Activated T-cell treated with anti-CD3 and anti-CD28 coated beads, Interleukin-2, amount 50 U/mL, for 4 hours (primary cell): Measurements from ENCODE around the gene CASP12. TPM values are rescaled to one million over a fixed set of nuclear protein-coding genes. Genes with fewer than 3 reads are reported as not detected.

Experiments
- ATAC-seq, 2 donors: fragments of 200-7000 bp; cut with Tn5 transposase; one replicate each; pipeline ENCODE4 v1.10.0; 2021
- DNase-seq: peaks from one replicate; pipeline ENCODE4 v3.0.0-alpha.2; 2020
- H3K27me3 Mint-ChIP-seq: one replicate; pipeline ENCODE4 v1.8.0; 2021; ENCODE audit warnings: low read depth, mixed read lengths
- H3K36me3 Mint-ChIP-seq: one replicate; pipeline ENCODE4 v1.8.0; 2022; ENCODE audit warnings: mixed read lengths; ENCODE audit not compliant: insufficient read depth
- H3K4me1 Mint-ChIP-seq: one replicate; pipeline ENCODE4 v1.8.0; 2021; ENCODE audit warnings: low read depth, mixed read lengths
- H3K4me3 Mint-ChIP-seq: one replicate; pipeline ENCODE4 v1.8.0; 2021; ENCODE audit warnings: mild to moderate bottlenecking, moderate library complexity, mixed read lengths
- H3K9me3 Mint-ChIP-seq: one replicate; pipeline ENCODE4 v1.8.0; 2021; ENCODE audit warnings: mixed read lengths
- total RNA-seq, 3 donors: library from RNA; stranded (reverse); gene quantifications; one replicate each; pipeline ENCODE4 v1.2.1, GENCODE V29; 2021

Gene CASP12
- total RNA-seq, 3 donors from 2014 or later, result 0.23 TPM; not detected in 2

DNA sequence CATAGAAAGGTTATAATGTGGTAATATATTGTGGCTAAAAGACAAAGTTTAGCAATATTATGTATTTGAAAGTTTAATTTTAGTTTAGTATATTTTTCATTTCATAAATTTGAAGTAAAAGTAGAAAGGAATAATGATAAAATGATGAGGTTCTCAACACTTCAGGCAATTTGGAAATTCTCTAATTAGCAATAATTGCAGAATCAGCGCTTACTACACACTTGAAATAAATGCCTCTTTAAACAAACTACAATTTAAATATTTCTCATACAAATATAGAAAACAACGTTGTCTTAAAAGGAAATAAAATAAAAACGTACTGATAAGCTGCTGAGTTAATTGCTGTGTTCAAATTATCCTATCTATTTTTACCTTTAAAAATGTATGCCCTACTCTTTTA, 25.9 kb downstream of the CASP12 start:
- no peaks in the 10 kb centered on the region for H3K36me3 Mint-ChIP-seq
- no peak overlapping the region for H3K4me3 Mint-ChIP-seq
- no peaks in the 10 kb centered on the region for H3K9me3 Mint-ChIP-seq
- H3K27me3 Mint-ChIP-seq, result no peaks in the 10 kb centered on the region
- peaks cover 24% of the 10 kb centered on the region for H3K4me1 Mint-ChIP-seq
- DNase-seq, result no peak
- ATAC-seq, result no peak

GRCh38 chr11:104870910-104871309, 27.4 kb downstream of the CASP12 start:
- no peak for ATAC-seq
- Mint-ChIP-seq H3K36me3 (no peaks in the 10 kb centered on the region), H3K9me3 (no peaks in the 10 kb centered on the region)

GRCh38 chr11:104866815-104867214, 31.4 kb downstream of the CASP12 start:
- Mint-ChIP-seq H3K27me3 (no peaks in the 10 kb centered on the region), H3K36me3 (peaks cover 2% of the 10 kb centered on the region), H3K4me1 (no peaks in the 10 kb centered on the region), H3K4me3 (no peak overlapping the region), H3K9me3 (peaks cover 14% of the 10 kb centered on the region)
- ATAC-seq, result no peak
- DNase-seq, result no peak

More at GRCh38 chr11:104870910-104871309, 27.4 kb downstream of the CASP12 start:
- H3K27me3 Mint-ChIP-seq, result no peaks in the 10 kb centered on the region
- DNase-seq, result no peak
- no peak overlapping the region for H3K4me3 Mint-ChIP-seq
- peaks cover 9% of the 10 kb centered on the region for H3K4me1 Mint-ChIP-seq

DNA sequence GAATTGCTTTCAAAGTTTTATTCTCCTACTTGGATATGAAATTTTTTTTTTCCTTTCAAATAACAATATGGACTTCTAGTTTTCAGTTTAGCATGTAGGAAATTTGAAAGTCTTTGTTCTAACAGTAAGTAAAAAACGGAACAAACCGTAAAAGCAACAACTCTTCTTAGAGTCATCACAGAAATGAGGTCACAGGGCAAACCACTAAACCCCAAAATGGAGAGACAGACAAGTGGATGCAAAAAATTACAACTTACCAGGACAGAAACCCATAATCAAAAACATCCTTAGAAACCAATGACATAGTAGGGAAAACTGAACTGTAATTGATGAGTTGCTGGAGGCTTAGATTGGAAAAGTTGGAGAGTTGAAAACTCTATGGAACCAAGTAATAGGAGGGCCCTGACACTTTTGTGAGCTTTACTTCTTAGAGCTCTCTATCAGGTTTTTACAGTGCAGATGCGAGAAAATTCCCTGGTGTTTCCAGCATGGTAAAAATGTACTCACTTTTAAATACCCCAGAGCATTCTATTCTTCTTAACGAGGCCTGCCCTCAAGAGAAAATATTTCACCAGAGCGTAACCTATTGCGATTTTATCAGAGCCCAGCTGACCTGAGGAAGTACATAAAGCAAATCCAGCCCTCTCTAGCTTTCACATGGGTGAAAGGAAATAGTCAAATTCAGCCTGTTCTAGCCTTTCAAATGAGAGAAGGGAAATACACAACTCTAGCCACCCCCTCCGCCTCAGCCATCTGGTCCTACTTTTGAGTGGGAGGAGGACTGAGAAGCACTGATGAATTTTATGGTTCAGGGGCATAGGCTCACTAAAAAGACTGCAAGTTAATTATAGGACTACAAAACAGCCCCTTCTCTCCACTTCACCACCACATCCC, 39.1 kb downstream of the CASP12 start:
- DNase-seq (no peak), ATAC-seq (no peak)
- Mint-ChIP-seq H3K4me3 (no peak overlapping the region), H3K9me3 (no peaks in the 10 kb centered on the region), H3K27me3 (no peaks in the 10 kb centered on the region), H3K36me3 (no peaks in the 10 kb centered on the region), H3K4me1 (peaks cover 26% of the 10 kb centered on the region)

DNA sequence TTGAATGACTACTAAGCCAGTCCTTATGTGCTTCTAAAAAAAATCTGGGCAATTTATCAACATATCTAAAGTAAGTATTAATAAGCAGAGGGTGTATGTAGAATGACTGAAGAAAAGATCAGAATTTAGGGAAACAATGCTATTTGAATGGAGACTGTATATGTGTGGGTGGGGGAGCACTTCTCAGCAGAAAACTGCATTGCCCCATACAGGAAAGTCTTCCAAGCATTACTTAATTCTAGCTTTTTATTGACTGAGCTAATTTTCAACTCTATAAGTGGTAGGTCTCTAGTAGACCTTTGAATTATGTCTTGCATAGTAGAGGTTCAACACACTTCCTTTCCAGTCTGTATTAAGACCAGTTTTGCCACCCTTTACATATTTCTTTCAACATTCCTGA, 41.7 kb downstream of the CASP12 start:
- Mint-ChIP-seq H3K27me3 (no peaks in the 10 kb centered on the region), H3K36me3 (no peaks in the 10 kb centered on the region), H3K9me3 (no peaks in the 10 kb centered on the region), H3K4me1 (peaks cover 26% of the 10 kb centered on the region), H3K4me3 (no peak overlapping the region)
- ATAC-seq (no peak), DNase-seq (no peak)

GRCh38 chr11:104855965-104856364, 42.3 kb downstream of the CASP12 start:
- no peak for ATAC-seq
- Mint-ChIP-seq H3K9me3 (no peaks in the 10 kb centered on the region), H3K27me3 (no peaks in the 10 kb centered on the region), H3K4me3 (no peak overlapping the region), H3K4me1 (peaks cover 26% of the 10 kb centered on the region), H3K36me3 (no peaks in the 10 kb centered on the region)
- no peak for DNase-seq

DNA sequence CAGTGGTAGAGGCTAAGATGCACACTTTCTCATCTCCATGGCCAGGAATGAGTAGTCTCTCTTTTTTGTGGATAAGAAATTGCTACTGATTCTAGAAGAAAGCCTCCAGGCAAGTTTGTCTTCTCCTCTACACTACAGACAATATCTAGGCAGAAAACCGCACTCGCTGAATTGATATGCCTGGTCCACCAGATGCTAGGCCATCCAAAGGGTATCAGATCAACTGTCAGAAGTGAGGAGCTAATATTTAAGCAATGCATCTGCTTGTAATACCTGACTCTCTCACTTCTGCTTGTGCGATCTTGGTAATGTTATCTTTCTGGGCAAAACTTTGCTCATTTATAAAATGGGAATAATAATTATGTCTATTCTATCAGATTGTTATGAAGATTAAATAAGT, 45.0 kb downstream of the CASP12 start:
- Mint-ChIP-seq H3K4me1 (peaks cover 11% of the 10 kb centered on the region), H3K9me3 (no peaks in the 10 kb centered on the region), H3K27me3 (no peaks in the 10 kb centered on the region), H3K36me3 (no peaks in the 10 kb centered on the region), H3K4me3 (no peak overlapping the region)
- DNase-seq (no peak), ATAC-seq (no peak)

- H3K36me3 Mint-ChIP-seq, result no peaks in the 10 kb centered on the region
- H3K4me1 Mint-ChIP-seq, result peaks cover 6% of the 10 kb centered on the region
- H3K27me3 Mint-ChIP-seq, result no peaks in the 10 kb centered on the region
- no peak overlapping the region for H3K4me3 Mint-ChIP-seq
- ATAC-seq, result no peak
- DNase-seq, result no peak
- no peaks in the 10 kb centered on the region for H3K9me3 Mint-ChIP-seq
Measured at GRCh38 chr11:104852811-104853210, 45.4 kb downstream of the CASP12 start.

GRCh38 chr11:104846216-104846615, 52.0 kb downstream of the CASP12 start:
- H3K4me3 Mint-ChIP-seq, result no peak overlapping the region
- no peaks in the 10 kb centered on the region for H3K9me3 Mint-ChIP-seq
- H3K36me3 Mint-ChIP-seq, result no peaks in the 10 kb centered on the region
- no peaks in the 10 kb centered on the region for H3K4me1 Mint-ChIP-seq
- ATAC-seq (no peak), DNase-seq (no peak)
- H3K27me3 Mint-ChIP-seq, result no peaks in the 10 kb centered on the region

DNA sequence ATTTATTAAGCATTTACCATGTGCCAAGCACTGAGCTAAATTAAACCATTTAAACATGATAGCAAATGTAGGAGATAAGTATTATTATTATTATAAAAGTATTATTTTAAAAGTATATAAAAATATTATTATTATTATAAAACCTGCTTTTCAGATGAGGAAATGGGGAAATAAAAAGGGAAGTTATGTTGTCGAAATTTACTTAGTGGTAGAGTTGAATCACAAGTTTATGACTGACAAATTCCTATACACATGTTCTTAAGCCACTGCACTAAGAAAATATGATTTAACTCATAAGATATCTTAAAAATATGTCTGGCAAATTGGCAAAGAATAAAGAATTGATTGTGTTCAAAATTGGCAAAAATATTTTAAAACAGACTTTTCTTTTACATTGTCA, 53.8 kb downstream of the CASP12 start:
- Mint-ChIP-seq H3K27me3 (no peaks in the 10 kb centered on the region), H3K9me3 (peaks cover 11% of the 10 kb centered on the region), H3K36me3 (peaks cover 3% of the 10 kb centered on the region), H3K4me3 (no peak overlapping the region), H3K4me1 (no peaks in the 10 kb centered on the region)
- no peak for DNase-seq
- ATAC-seq, result no peak

GRCh38 chr11:104843150-104843836, 55.0 kb downstream of the CASP12 start:
- no peaks in the 10 kb centered on the region for H3K27me3 Mint-ChIP-seq
- ATAC-seq (no peak), DNase-seq (no peak)
- H3K9me3 Mint-ChIP-seq, result peaks cover 18% of the 10 kb centered on the region
- H3K36me3 Mint-ChIP-seq, result peaks cover 3% of the 10 kb centered on the region
- no peaks in the 10 kb centered on the region for H3K4me1 Mint-ChIP-seq
- H3K4me3 Mint-ChIP-seq, result no peak overlapping the region

DNA sequence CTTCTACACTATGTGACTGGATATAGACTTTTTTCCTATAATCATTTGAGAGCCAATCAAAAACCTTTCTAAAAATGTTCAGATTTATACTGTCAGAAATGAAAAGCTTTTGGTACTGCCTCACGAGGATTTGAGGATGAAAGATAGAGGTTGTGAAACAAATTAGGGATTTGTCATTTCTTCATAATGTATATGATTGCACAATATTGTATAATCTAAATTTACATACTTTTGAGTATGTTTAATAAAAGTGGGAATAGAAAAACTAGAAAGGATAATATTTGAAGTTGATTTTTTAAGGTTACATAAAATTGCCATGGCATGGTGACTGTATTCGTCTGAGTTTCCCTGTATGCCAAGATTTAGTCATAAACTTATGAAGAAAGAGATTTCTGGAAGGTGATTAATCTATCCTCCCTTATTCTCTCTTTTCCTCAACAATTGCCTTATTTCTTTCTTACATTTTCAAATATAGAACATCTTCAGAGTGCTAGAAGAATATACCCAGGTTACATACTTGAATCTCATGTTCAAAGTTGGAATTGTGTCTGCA, 56.2 kb downstream of the CASP12 start:
- H3K4me1 Mint-ChIP-seq, result no peaks in the 10 kb centered on the region
- no peaks in the 10 kb centered on the region for H3K27me3 Mint-ChIP-seq

DNA sequence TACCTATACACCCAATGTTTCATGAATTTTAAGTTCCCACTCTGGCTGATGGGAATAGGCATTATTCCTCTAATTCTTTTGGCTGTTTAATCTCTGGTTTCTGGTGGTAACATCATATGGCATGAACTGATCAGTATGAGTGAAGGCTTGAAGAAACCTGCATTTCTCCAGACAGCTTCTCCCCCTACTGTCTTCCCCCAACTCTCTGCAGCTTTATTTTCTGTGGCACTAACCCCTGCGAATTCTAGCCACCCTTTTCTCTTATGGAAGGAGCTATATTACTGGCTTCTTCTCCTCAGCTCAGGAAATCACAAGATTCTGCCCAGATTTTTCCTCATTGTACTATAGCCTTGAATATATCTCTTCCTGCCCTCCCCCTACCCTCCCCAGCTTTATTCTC, 57.1 kb downstream of the CASP12 start:
- DNase-seq (no peak), ATAC-seq (no peak)
- Mint-ChIP-seq H3K9me3 (peaks cover 18% of the 10 kb centered on the region), H3K27me3 (no peaks in the 10 kb centered on the region), H3K4me1 (no peaks in the 10 kb centered on the region), H3K36me3 (peaks cover 3% of the 10 kb centered on the region), H3K4me3 (no peak overlapping the region)

More for the DNA sequence above, 56.2 kb downstream of the CASP12 start:
- no peak for ATAC-seq
- Mint-ChIP-seq H3K9me3 (peaks cover 18% of the 10 kb centered on the region), H3K4me3 (no peak overlapping the region), H3K36me3 (peaks cover 3% of the 10 kb centered on the region)
- no peak for DNase-seq

- H3K9me3 Mint-ChIP-seq, result peaks cover 18% of the 10 kb centered on the region
- H3K36me3 Mint-ChIP-seq, result peaks cover 3% of the 10 kb centered on the region
- no peak overlapping the region for H3K4me3 Mint-ChIP-seq
- no peak for DNase-seq
- H3K4me1 Mint-ChIP-seq, result no peaks in the 10 kb centered on the region
- H3K27me3 Mint-ChIP-seq, result no peaks in the 10 kb centered on the region
- no peak for ATAC-seq
Measured at GRCh38 chr11:104837969-104838639, 60.2 kb downstream of the CASP12 start.
